Activated CD4-positive, alpha-beta T cell treated with anti-CD3 and anti-CD28 coated beads for 1 hour (primary cell): ENCODE results near the gene C15orf39.
"Not testable (repeated sequence)": the region's sequence is repeated elsewhere in the genome, so short reads cannot be mapped to it uniquely, and the experiment has no call there.

Experiments
- DNase-seq: peaks from one replicate; pipeline ENCODE4 v3.0.0-alpha.2; 2020

The C15orf39 gene

GRCh38 chr15:75213212-75213767 is 11.6 kb downstream of the C15orf39 start:
- DNase-seq: no peak

- DNase-seq: no peak
These were observed 12.1 kb downstream of the C15orf39 start for GRCh38 chr15:75213768-75214221.

- no peak for DNase-seq
These were observed 12.8 kb downstream of the C15orf39 start for GRCh38 chr15:75214293-75215096.

DNA sequence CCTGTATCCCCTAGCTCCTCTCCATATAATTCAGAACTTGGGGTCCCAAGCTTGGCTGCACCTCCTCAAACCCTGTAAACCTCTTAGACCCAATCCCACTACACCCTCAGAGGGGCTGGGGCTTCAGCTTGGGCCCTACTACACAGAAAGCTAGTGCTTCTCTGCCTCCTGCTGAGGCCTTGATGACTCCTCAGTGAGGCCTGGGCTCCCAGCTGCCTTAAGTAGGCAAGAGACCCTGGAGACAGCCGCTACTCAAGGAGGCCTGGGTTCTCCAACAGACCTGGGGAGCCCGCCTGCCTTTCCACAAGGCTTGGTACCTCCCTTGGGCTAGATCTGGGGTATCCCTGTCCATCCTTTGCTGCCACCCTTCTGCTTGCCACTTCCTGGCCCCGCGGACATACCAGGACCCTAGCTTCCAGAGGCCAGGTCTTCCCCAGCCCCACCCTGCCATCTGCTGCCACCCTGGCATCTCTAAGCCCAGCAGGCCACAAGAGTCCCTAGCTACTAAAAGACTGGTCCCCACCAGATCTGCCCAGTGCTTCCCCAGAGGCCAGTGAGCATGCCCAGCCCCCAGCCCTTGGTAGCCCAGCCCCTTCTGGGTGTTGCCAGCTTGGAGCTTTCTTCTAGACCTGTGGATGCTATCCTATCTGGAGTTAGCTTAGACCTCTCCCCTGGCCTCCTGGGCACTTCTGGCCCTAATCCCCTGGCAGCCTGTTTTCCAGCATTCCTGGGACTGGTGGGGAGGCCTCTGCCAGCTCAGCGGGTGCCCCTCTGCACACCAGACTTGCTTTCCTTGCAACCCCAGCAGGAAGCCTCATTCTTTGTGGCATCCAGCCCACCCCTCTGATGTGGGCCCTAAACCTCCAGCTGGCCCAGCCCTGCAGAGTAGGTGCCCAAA is 13.7 kb downstream of the C15orf39 start:
- DNase-seq: no peak

DNA sequence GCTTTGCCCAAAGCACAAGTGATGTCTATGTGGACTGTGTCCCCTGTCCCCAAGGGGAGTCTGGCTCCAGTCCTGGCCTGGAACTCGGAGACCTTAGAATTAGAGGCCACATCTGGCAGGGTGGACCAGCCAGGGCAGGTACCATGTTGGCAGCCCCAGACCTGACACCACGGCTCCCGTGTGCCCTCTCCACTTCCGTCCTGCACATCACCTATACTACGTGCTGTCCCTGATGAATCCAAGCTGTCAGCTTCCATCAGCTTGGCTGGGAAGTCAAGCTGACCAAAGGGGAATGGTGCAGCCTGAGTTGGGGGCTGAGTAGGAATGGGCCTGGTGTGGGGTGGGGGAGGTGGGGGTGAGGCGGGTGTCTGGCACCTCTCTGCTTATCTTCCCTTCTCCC is 15.3 kb downstream of the C15orf39 start:
- DNase-seq: no peak

DNA sequence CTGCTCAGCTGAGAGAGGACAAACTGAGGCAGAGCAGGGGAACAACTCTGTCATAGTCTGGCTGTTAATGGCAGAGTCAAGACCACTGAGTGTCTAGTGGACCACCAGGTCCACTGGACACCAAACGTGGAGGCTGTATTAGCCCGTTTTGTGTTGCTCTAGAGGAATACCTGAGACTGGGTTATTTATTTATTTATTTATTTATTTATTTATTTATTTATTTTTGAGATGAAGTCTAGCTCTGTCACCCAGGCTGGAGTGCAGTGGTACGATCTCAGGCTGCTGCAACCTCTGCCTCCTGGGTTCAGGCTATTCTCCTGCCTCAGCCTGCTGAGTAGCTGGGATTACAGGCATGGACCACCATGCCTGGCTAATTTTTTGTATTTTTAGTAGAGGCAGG is 15.9 kb downstream of the C15orf39 start:
- not testable (repeated sequence) for DNase-seq

GRCh38 chr15:75219507-75219929 is 17.8 kb downstream of the C15orf39 start:
- not testable (repeated sequence) for DNase-seq

DNA sequence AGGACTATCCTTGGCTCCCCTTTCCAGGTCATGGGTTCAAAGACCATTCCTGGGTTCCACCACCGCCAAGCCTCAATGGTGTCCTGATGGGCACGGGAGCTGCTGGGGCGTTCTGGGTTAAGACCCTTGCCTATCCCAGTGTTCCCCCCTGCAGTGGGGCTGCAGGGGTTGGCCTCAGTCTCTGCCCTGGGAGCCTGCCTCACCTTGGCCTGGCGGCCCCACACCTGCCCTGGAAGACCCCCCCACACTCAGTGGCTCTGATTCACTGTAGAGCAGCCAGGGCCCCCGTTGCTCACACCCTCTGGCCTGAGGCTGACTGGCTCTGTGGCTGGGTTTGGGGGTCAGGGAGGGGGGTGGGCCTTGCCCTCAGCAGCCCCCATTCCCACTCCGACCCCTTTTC is 22.0 kb downstream of the C15orf39 start:
- no peak for DNase-seq

- no peak for DNase-seq
These were observed 22.6 kb downstream of the C15orf39 start for GRCh38 chr15:75224281-75224680.

DNA sequence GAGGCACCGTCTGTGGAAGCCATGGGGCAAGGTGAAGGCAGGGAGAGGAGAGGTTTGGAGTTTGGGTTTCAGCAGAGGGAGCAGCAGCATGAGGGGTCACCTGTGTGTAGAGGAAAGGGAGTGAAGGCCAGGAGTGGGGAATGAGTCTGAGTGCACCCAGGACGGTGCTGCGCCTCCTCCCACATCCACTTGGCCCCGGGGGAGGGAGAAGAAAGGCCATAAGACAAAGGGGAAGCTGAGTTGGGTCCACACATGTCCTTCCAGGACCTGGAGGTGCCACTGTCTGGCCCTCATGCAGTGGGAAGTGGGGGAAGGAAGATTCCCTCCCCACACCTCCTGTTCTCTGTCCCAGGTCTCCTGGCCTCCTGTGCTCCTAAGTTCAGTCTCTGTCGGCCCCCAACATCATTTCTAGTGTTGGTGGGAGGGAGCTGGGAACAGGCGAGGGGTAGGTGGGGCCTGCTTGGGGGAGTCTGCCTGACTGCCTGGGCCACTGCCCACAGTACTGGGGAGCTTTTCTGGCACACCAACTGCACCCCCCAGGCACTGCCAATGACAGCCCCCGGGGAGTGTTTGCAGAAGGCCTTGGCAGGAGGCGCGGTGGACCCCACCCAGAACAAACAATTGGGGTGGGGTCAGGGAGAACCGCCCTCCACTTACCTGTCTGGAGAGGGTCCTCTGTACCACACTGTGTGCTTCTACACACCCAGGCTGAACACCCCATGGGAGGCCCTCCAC is 23.6 kb downstream of the C15orf39 start:
- not testable (repeated sequence) for DNase-seq

DNA sequence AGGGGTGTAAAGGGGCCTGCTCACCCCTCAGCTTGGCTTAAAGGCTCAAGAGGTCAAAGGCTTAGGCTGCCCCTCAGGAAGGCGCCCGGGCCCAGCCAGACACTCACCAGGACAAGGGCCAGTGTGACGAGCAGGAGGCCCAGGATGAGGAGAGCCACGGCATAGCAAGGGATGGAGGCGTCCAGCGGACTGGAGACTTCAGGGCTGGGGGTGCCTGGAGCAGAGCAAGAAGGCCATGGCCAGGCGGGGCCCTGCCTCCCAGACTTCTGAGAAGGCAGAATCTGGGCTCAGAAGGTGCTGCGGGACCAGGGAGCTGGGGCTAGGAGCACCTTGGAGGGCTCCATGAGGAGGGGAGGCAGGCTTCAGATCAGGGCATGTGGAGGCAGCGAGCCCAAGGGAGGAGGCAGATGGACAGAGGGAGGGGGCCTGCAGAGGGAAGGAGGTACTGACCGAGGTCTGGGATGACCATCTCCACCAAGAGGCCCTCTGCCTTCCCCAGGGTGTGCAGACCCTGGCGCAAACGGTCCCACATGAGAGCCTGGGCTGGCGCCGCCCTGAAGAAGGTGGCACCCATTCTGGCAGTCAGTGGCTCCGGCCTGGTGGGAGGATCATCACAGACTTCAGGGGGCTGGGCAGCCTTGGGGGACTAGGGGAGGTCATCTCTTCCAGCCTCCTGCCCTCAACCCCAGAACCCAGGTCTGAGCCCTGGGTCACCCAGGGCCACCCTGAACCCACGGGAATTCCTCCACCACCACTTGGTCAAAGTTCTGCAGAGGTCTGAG is 24.5 kb downstream of the C15orf39 start:
- DNase-seq: no peak

DNA sequence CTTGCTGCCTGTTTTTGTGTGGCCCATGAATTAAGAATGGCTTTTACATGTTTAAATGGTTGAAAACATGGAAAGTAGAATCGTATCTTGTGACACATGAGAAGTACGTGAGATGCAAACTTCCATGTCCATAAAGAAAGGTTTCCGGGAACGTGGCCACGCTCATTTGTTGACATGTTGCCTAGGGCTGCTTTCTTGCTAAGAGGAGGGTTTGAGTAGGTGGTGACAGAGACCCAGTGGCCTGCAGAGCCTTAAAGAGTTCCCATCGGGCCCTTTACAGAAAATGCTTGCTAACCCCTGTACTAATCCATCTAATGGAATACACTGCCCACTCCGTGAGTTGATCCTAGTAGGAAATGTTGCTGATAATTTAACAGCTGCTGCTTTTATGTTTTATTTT is 25.4 kb downstream of the C15orf39 start:
- DNase-seq: not testable (repeated sequence)

DNA sequence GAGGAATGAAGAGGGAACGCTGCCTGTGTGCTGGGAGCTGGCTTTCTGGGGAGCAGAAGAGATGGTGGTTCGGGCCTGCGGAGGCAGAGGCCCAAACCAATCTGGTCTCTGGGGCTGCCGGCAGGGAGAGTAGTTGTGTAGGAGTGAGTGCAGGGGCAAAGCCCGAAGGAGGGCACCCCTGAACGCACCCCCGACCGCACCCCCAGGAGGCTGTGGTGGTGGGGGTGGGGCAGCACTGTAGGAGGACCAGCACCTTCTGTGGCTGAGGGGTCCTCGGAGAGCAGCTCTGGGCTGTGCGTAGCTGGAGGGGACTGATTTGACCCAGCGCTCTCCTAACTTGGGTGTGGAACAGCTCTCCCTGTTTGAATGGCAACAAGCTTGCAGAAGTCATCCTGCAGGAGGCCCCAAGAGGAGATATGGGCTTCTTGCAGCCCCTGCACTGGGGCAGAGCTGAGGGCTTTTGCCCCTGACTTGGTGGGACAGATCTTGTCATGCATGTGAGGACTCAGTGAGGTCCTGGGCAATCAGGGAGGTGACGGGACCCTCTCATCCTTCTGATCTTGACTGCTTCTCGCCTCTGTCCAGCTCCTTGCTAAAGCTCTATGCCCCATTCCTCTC is 26.1 kb downstream of the C15orf39 start:
- DNase-seq: no peak

DNA sequence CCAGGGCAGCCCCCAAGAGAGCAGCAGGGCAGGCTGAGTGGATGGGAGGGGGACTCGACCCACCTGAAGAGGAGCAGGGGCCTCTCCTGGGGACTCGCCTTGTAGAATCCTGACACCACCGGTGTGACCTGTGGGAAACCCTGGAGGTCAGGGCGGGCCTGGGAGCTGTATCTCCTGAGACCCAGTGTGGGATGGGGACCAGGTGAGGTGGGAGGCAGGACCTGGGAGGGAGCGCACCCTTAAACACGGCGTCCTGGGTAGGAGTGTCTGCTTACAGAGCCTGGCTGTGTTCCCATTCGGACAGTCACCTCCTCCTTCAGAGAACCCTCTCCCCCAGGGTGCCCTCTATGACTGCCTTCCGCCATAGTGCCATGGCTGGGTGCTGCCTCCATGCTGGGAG is 27.1 kb downstream of the C15orf39 start:
- DNase-seq: no peak

GRCh38 chr15:75229191-75230015 is 27.7 kb downstream of the C15orf39 start:
- DNase-seq: no peak

GRCh38 chr15:75230016-75230343 is 28.3 kb downstream of the C15orf39 start:
- no peak for DNase-seq

- DNase-seq: no peak
These were observed 29.1 kb downstream of the C15orf39 start for GRCh38 chr15:75230551-75231371.

DNA sequence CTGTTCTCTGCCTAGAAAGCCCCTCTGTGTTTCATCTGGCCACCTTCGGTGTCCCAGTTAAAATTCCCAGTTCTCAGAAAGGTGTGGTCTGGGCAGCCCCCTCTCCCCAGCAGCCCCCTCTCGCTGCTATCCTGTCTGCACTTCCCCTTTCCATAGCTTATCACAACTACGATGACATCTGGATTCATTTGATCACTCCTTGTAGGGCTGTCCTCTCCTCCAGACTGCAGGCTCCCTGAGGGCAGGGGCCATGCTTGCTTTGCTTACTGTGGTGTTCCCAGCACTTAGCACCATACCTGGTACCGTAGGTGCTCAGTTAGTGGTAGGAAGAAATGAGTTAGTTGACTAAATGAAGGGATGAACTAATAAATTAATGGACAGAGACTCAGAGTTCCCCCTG is 30.2 kb downstream of the C15orf39 start:
- DNase-seq: no peak

GRCh38 chr15:75232252-75232813 is 30.7 kb downstream of the C15orf39 start:
- DNase-seq: no peak
